ENCODE measurements around the gene PTPN23.

DNA sequence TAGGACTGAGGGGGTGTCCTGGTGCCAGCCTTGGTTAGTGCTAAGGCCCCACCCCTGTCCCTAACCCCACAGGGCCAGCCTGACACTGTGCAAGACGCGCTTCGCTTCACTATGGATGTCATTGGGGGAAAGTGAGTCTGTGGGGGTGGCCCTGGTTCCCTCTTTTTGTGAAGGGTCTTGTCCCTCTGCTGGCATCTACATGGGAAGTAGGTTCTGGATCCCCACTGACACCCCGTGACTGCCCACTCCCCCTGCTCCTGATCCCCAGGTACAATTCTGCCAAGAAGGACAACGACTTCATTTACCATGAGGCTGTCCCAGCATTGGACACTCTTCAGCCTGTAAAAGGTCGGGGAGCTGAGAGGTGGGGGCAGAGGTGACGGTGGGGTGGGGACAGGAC, 26.4 kb downstream of the PTPN23 start:
- TF ChIP-seq EZH2 (IDR thresholded peaks at IDR 0.05; ENCODE audit: low read depth, unreplicated experiment), result no peak
- TF ChIP-seq CTCF (conservative IDR thresholded peaks at IDR 0.05; ENCODE audit: low read depth in 2 of 2), result no peak
- no peak for TF ChIP-seq POLR2AphosphoS5 (IDR thresholded peaks at IDR 0.05; ENCODE audit: low read depth)

All from GM23338 (cell line).